IMR-90 (cell line): ENCODE results near the gene RAB30.

Source experiments
- BHLHE40 ChIP-seq: fragments of 150-350 bp; IDR thresholded peaks from 2 replicates; pipeline ENCODE4 v1.6.1; 2016; ENCODE audit warnings: mild to moderate bottlenecking, low read depth, low read length
- CHD1 ChIP-seq: IDR thresholded peaks from 2 replicates; pipeline ENCODE4 v1.6.1; 2012; ENCODE audit warnings: low read depth, low read length, improper control_type of control experiment
- CTCF ChIP-seq: conservative IDR thresholded peaks from 2 replicates; pipeline ENCODE4 v1.5.1; 2012; ENCODE audit warnings: mild to moderate bottlenecking, low read depth, low read length, improper control_type of control experiment
- ELK1 ChIP-seq: fragments of 150-350 bp; IDR thresholded peaks from 2 replicates; pipeline ENCODE4 v1.6.1; 2016; ENCODE audit warnings: low read depth, mild to moderate bottlenecking, low read length, moderate library complexity, borderline replicate concordance
- FOS ChIP-seq: fragments of 150-350 bp; IDR thresholded peaks from 2 replicates; pipeline ENCODE4 v1.6.1; 2016; ENCODE audit warnings: low read depth, low read length
- MXI1 ChIP-seq: IDR thresholded peaks from 2 replicates; pipeline ENCODE4 v1.6.1; 2012; ENCODE audit warnings: low read depth, mild to moderate bottlenecking, low read length, moderate library complexity, borderline replicate concordance
- POLR2A ChIP-seq: IDR thresholded peaks from 2 replicates; pipeline ENCODE4 v1.6.1; 2012; ENCODE audit warnings: mild to moderate bottlenecking, low read depth, low read length
- RCOR1 ChIP-seq: IDR thresholded peaks from 2 replicates; pipeline ENCODE4 v1.6.1; 2012; ENCODE audit warnings: mild to moderate bottlenecking, low read length, improper control_type of control experiment; ENCODE audit not compliant: insufficient replicate concordance
- RFX5 ChIP-seq: IDR thresholded peaks from 2 replicates; pipeline ENCODE4 v1.8.0; 2012; ENCODE audit warnings: low read depth, mild to moderate bottlenecking, low read length, moderate library complexity
- SMC3 ChIP-seq: fragments of 150-350 bp; IDR thresholded peaks from 2 replicates; pipeline ENCODE4 v1.6.1; 2016; ENCODE audit warnings: low read depth, mild to moderate bottlenecking, antibody characterized with exemption, low read length, moderate library complexity

GRCh38 chr11:83070731-83071566 lies 748 bp downstream of the RAB30 start:
- TF ChIP-seq CTCF (no peak), ELK1 (no peak), BHLHE40 (no peak), POLR2A (no peak), RFX5 (no peak), MXI1 (peak; percentile 40; the same call in 1 of the 2 replicates), RCOR1 (no peak), CHD1 (no peak), SMC3 (no peak), FOS (no peak)
